GM19238 (cell line): ENCODE measurements around the gene MAS1L.

Experiments
- DNase-seq: peaks from one replicate; pipeline ENCODE4 v3.0.0; 2011; ENCODE audit warnings: low spot score; ENCODE audit not compliant: insufficient read length

The MAS1L gene

GRCh38 chr6:29510746-29511300 is 23.1 kb upstream of the MAS1L start:
- DNase-seq = no peak

- no peak for DNase-seq
Measured at GRCh38 chr6:29510202-29510601, 22.4 kb upstream of the MAS1L start.

- DNase-seq = no peak
Measured at GRCh38 chr6:29509711-29510110, 22.0 kb upstream of the MAS1L start.

GRCh38 chr6:29509239-29509638 is 21.5 kb upstream of the MAS1L start:
- DNase-seq = peak; percentile 37

- DNase-seq = no peak
Measured at GRCh38 chr6:29507319-29507718, 19.6 kb upstream of the MAS1L start.

GRCh38 chr6:29506446-29507067 is 18.8 kb upstream of the MAS1L start:
- no peak for DNase-seq

GRCh38 chr6:29505808-29506207 is 18.1 kb upstream of the MAS1L start:
- DNase-seq = no peak

GRCh38 chr6:29504961-29505360 is 17.2 kb upstream of the MAS1L start:
- no peak for DNase-seq

GRCh38 chr6:29502597-29502996 is 14.8 kb upstream of the MAS1L start:
- DNase-seq = no peak

GRCh38 chr6:29502181-29502580 is 14.4 kb upstream of the MAS1L start:
- DNase-seq = no peak

GRCh38 chr6:29501106-29501505 is 13.3 kb upstream of the MAS1L start:
- DNase-seq = no peak

GRCh38 chr6:29500594-29500993 is 12.8 kb upstream of the MAS1L start:
- no peak for DNase-seq

GRCh38 chr6:29499704-29500103 is 11.9 kb upstream of the MAS1L start:
- no peak for DNase-seq

GRCh38 chr6:29496961-29497360 is 9.2 kb upstream of the MAS1L start:
- DNase-seq = no peak

GRCh38 chr6:29495571-29495970 is 7.8 kb upstream of the MAS1L start:
- DNase-seq = no peak

GRCh38 chr6:29494131-29494530 is 6.4 kb upstream of the MAS1L start:
- no peak for DNase-seq

GRCh38 chr6:29493261-29493660 is 5.5 kb upstream of the MAS1L start:
- DNase-seq = no peak

GRCh38 chr6:29491574-29491973 is 3.8 kb upstream of the MAS1L start:
- DNase-seq = no peak

GRCh38 chr6:29490552-29490951 is 2.8 kb upstream of the MAS1L start:
- no peak for DNase-seq

- DNase-seq = no peak
Measured at GRCh38 chr6:29490055-29490454, 2.3 kb upstream of the MAS1L start.

GRCh38 chr6:29489286-29489685 is 1.5 kb upstream of the MAS1L start:
- no peak for DNase-seq

- no peak for DNase-seq
Measured at GRCh38 chr6:29488874-29489273, 1.1 kb upstream of the MAS1L start.

- DNase-seq = no peak
Measured at GRCh38 chr6:29487131-29487530, 625 bp downstream of the MAS1L start.

- DNase-seq = no peak
Measured at GRCh38 chr6:29486577-29486976, 1.2 kb downstream of the MAS1L start.
